Measurements from ENCODE around the gene RPS6KA5.
"Not testable (repeated sequence)": the region's sequence is repeated elsewhere in the genome, so short reads cannot be mapped to it uniquely, and the experiment has no call there.

The RPS6KA5 gene

GRCh38 chr14:90980636-90981035, 79.8 kb downstream of the RPS6KA5 start:
- not testable (repeated sequence) for DNase-seq

- no peak for DNase-seq
These were observed 80.9 kb downstream of the RPS6KA5 start for GRCh38 chr14:90979515-90979914.

GRCh38 chr14:90976101-90976500, 84.3 kb downstream of the RPS6KA5 start:
- DNase-seq = no peak

- DNase-seq = no peak
These were observed 88.8 kb downstream of the RPS6KA5 start for GRCh38 chr14:90971687-90972086.

- no peak for DNase-seq
These were observed 90.3 kb downstream of the RPS6KA5 start for GRCh38 chr14:90970167-90970600.

- no peak for DNase-seq
These were observed 90.8 kb downstream of the RPS6KA5 start for GRCh38 chr14:90969531-90970166.

- DNase-seq = no peak
These were observed 92.4 kb downstream of the RPS6KA5 start for GRCh38 chr14:90968025-90968424.

GRCh38 chr14:90966493-90966892, 93.9 kb downstream of the RPS6KA5 start:
- DNase-seq = no peak

- no peak for DNase-seq
These were observed 94.7 kb downstream of the RPS6KA5 start for GRCh38 chr14:90965765-90966164.

GRCh38 chr14:90963343-90963742, 97.1 kb downstream of the RPS6KA5 start:
- no peak for DNase-seq

- DNase-seq = no peak
These were observed 97.8 kb downstream of the RPS6KA5 start for GRCh38 chr14:90962505-90963109.

- no peak for DNase-seq
These were observed 99.6 kb downstream of the RPS6KA5 start for GRCh38 chr14:90960818-90961217.

- no peak for DNase-seq
These were observed 101.1 kb downstream of the RPS6KA5 start for GRCh38 chr14:90959344-90959743.

- no peak for DNase-seq
These were observed 104.2 kb downstream of the RPS6KA5 start for GRCh38 chr14:90956273-90956672.

- not testable (repeated sequence) for DNase-seq
These were observed 106.8 kb downstream of the RPS6KA5 start for GRCh38 chr14:90953643-90954042.

- no peak for DNase-seq
These were observed 117.1 kb downstream of the RPS6KA5 start for GRCh38 chr14:90943367-90943766.

GRCh38 chr14:90942511-90942910, 117.9 kb downstream of the RPS6KA5 start:
- DNase-seq = no peak

GRCh38 chr14:90941706-90942105, 118.7 kb downstream of the RPS6KA5 start:
- no peak for DNase-seq

- no peak for DNase-seq
These were observed 120.0 kb downstream of the RPS6KA5 start for GRCh38 chr14:90940318-90940962.

- not testable (repeated sequence) for DNase-seq
These were observed 121.1 kb downstream of the RPS6KA5 start for GRCh38 chr14:90939252-90939795.

- no peak for DNase-seq
These were observed 121.8 kb downstream of the RPS6KA5 start for GRCh38 chr14:90938615-90939014.

- DNase-seq = no peak
These were observed 123.5 kb downstream of the RPS6KA5 start for GRCh38 chr14:90936757-90937440.

- DNase-seq = no peak
These were observed 135.7 kb downstream of the RPS6KA5 start for GRCh38 chr14:90924621-90925340.
